ENCODE results near the gene USP31. TPM values are rescaled to one million over a fixed set of nuclear protein-coding genes. Genes with fewer than 3 reads are reported as not detected.

USP31 gene
- total and polyA plus RNA-seq, 2 of the 8 experiments (the other 6 are each of a cell fraction or from before 2014, with no cell fraction given) = 6.7 to 19.0 TPM

DNA sequence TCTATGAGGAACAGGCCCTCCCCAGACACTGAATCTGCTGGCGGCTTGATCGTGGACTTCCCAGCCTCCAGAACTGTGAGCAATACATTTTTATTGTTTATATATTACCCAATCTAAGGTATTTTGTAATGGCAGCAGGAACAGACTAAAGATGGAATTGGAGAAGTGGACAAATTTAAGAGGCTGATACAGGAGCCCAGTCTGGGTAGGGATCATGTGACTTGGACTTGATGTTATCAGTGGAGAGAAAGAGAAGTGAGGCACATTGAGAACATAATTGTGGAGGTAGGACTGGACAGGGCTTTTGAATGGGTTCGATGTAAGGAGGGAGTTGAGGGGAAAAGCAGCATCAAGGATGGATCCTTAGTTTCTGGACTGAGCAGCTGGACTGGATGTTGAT, 93.8 kb downstream of the USP31 start:
- Histone ChIP-seq H3K4ac (replicated peaks; ENCODE audit: insufficient read length, low read depth, low read length) (no peak overlapping the region), H4K5ac (ENCODE audit: insufficient read length, low read depth, low read length) (no peak overlapping the region), H3K4me2 (ENCODE audit: insufficient read depth in 1 of 2, low read depth in 2 of 2, low read length in 2 of 2) (no peak overlapping the region), H2AFZ (ENCODE audit: low read length) (no peak overlapping the region), H3K56ac (replicated peaks; ENCODE audit: insufficient read length, low read depth, low read length) (no peak overlapping the region), H3K27ac (ENCODE audit: low read depth, low read length) (no peak overlapping the region), H4K91ac (replicated peaks; ENCODE audit: insufficient read length, low read length) (no peak overlapping the region), H3K9me3 (ENCODE audit: insufficient read depth in 2 of 2, low read depth in 1 of 2, low read length in 1 of 2) (no peaks in the 10 kb centered on the region), H2BK120ac (replicated peaks; ENCODE audit: low read depth, low read length) (no peak overlapping the region), H2AK5ac (ENCODE audit: low read depth, low read length) (no peak overlapping the region), H4K20me1 (replicated peaks in 1 of 2; ENCODE audit: control insufficient read depth in 1 of 2, insufficient read depth in 2 of 2, low read length in 2 of 2) (no peaks in the 10 kb centered on the region), H3K79me2 (ENCODE audit: control insufficient read depth in 1 of 2, insufficient read depth in 2 of 2, low read length in 2 of 2) (no peaks in the 10 kb centered on the region), H2BK12ac (ENCODE audit: low read depth, low read length) (no peak overlapping the region), H3K27me3 (replicated peaks in 1 of 4; ENCODE audit: control insufficient read depth in 3 of 4, extremely low read depth in 1 of 4, insufficient read depth in 3 of 4, low read length in 3 of 4) (no peaks in the 10 kb centered on the region), H2BK15ac (ENCODE audit: low read length) (no peak overlapping the region), H3K4me3 (ENCODE audit: extremely low read depth in 1 of 4, insufficient read depth in 2 of 4, low read depth in 3 of 4, low read length in 4 of 4) (no peak overlapping the region), H3K9ac (replicated peaks in 1 of 4; ENCODE audit: extremely low read depth in 1 of 4, low read depth in 3 of 4, low read length in 3 of 4) (no peak overlapping the region), H3K18ac (ENCODE audit: extremely low read depth, low read length) (no peak overlapping the region), H3K4me1 (replicated peaks in 1 of 4; ENCODE audit: control insufficient read depth in 3 of 4, insufficient read depth in 4 of 4, low read length in 3 of 4) (peaks cover 0 to 13% (median 7%) of the 10 kb centered on the region in 4 experiments; a peak in 3 of 7 replicates), H3K36me3 (ENCODE audit: control insufficient read depth in 2 of 4, insufficient read depth in 4 of 4, low read length in 3 of 4) (no peaks in the 10 kb centered on the region), H3K79me1 (ENCODE audit: low read depth, low read length) (no peaks in the 10 kb centered on the region), H3K23ac (ENCODE audit: insufficient read length) (no peak overlapping the region), H3K14ac (ENCODE audit: insufficient read length) (no peak overlapping the region), H2BK20ac (ENCODE audit: low read length) (no peak overlapping the region), H4K8ac (ENCODE audit: extremely low read depth, insufficient read depth, low read length) (no peak overlapping the region), H2BK5ac (ENCODE audit: low read depth, low read length) (no peak overlapping the region), H3K23me2 (ENCODE audit: low read depth, low read length) (peaks cover 2% of the 10 kb centered on the region; the same call in 1 of the 2 replicates)
- CTCF ChIA-PET (ENCODE audit: partially characterized antibody) = interaction anchor here (0.9 kb wide), 1 partner anchor 176 kb away, joined by 3 read pairs; no protein-coding TSS in a partner anchor
- 97% methylated on average over 3 of the region's 3 CpGs; no CpG with 5 or more reads in 1 of the 2 experiments for WGBS, 2 experiments (ENCODE audit: extremely low coverage in 1 of 2, insufficient coverage in 1 of 2, insufficient read length in 1 of 2, insufficient replicate concordance in 2 of 2, low coverage in 1 of 2, low lambda C conversion rate in 2 of 2, missing lambda C conversion rate in 1 of 2)
- DNase-seq (ENCODE audit: low read depth in 1 of 2, low spot score in 2 of 2) (no peak), FAIRE-seq (no peak)
- POLR2A ChIA-PET (ENCODE audit: partially characterized antibody) = no interaction called here
- TF ChIP-seq JUND (IDR thresholded peaks at IDR 0.05; ENCODE audit: low read length) (no peak), BCL11A (IDR thresholded peaks at IDR 0.05; ENCODE audit: low read depth in 2 of 2, low read length in 2 of 2) (no peak), CBX8 (IDR thresholded peaks at IDR 0.05; ENCODE audit: borderline replicate concordance, low read depth, low read length) (no peak), EZH2 (IDR thresholded peaks at IDR 0.05; ENCODE audit: low read depth, low read length, severe bottlenecking) (no peak), TCF12 (IDR thresholded peaks at IDR 0.05; ENCODE audit: low read depth, low read length) (no peak), ZNF274 (IDR thresholded peaks at IDR 0.05; ENCODE audit: borderline replicate concordance, extremely low read depth, low read length) (no peak), YY1 (IDR thresholded peaks at IDR 0.05; ENCODE audit: low read depth, low read length) (no peak), GABPA (IDR thresholded peaks at IDR 0.05; ENCODE audit: borderline replicate concordance, insufficient read depth, low read length) (no peak), BACH1 (IDR thresholded peaks at IDR 0.05; ENCODE audit: low read length) (no peak), JUN (IDR thresholded peaks at IDR 0.05; ENCODE audit: low read depth, low read length) (no peak), TAF1 (IDR thresholded peaks at IDR 0.05; ENCODE audit: low read depth, low read length) (no peak), BRCA1 (IDR thresholded peaks at IDR 0.05; ENCODE audit: low read depth, low read length) (no peak)
- TF ChIP-seq, protein P1, sequence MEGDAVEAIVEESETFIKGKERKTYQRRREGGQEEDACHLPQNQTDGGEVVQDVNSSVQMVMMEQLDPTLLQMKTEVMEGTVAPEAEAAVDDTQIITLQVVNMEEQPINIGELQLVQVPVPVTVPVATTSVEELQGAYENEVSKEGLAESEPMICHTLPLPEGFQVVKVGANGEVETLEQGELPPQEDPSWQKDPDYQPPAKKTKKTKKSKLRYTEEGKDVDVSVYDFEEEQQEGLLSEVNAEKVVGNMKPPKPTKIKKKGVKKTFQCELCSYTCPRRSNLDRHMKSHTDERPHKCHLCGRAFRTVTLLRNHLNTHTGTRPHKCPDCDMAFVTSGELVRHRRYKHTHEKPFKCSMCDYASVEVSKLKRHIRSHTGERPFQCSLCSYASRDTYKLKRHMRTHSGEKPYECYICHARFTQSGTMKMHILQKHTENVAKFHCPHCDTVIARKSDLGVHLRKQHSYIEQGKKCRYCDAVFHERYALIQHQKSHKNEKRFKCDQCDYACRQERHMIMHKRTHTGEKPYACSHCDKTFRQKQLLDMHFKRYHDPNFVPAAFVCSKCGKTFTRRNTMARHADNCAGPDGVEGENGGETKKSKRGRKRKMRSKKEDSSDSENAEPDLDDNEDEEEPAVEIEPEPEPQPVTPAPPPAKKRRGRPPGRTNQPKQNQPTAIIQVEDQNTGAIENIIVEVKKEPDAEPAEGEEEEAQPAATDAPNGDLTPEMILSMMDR (IDR thresholded peaks at IDR 0.05; ENCODE audit: control extremely low read depth in 1 of 3, insufficient read depth in 1 of 3, low read depth in 1 of 3, low read length in 3 of 3) = no peak
